GM12872 (cell line): ENCODE data around the gene PITPNC1.

Experiments used
- CTCF ChIP-seq: IDR thresholded peaks from 3 replicates; pipeline ENCODE4 v1.5.1; 2011; ENCODE audit warnings: low read depth, mild to moderate bottlenecking, low read length, moderate library complexity; ENCODE audit not compliant: insufficient read depth

Gene PITPNC1

GRCh38 chr17:67435786-67436185 lies 58.7 kb downstream of the PITPNC1 start:
- TF ChIP-seq CTCF = no peak

- TF ChIP-seq CTCF = no peak
Observed at GRCh38 chr17:67436233-67436632, 59.2 kb downstream of the PITPNC1 start.

- TF ChIP-seq CTCF = no peak
Observed at GRCh38 chr17:67438667-67439066, 61.6 kb downstream of the PITPNC1 start.

- no peak for TF ChIP-seq CTCF
Observed at GRCh38 chr17:67439269-67439668, 62.2 kb downstream of the PITPNC1 start.

- TF ChIP-seq CTCF = no peak
Observed at GRCh38 chr17:67440277-67441051, 63.4 kb downstream of the PITPNC1 start.

- TF ChIP-seq CTCF = no peak
Observed at GRCh38 chr17:67441052-67441895, 64.2 kb downstream of the PITPNC1 start.

GRCh38 chr17:67441896-67442219 lies 64.8 kb downstream of the PITPNC1 start:
- TF ChIP-seq CTCF = no peak
